H1 (cell line): Measurements from ENCODE around the gene FAM76B. TPM values are rescaled to one million over a fixed set of nuclear protein-coding genes. Genes with fewer than 3 reads are reported as not detected.

Experiments used
- CTCF ChIA-PET: fragments of 300-600 bp; sonication (Branson Sonifier 250); formaldehyde crosslinking; loops from one replicate; lab custom pipeline; 2021; ENCODE audit not compliant: partially characterized antibody; lab: Charles Lee
- POLR2A ChIA-PET: fragments of 300-600 bp; sonication (Branson Sonifier 250); formaldehyde crosslinking; loops from one replicate; lab custom pipeline; 2021; ENCODE audit warnings: inconsistent platforms; ENCODE audit not compliant: partially characterized antibody; lab: Charles Lee
- DNase-seq, 2 experiments: peaks; one replicate each; pipeline versions ENCODE4 v3.0.0 to v3.0.0-alpha.2; 2010 to 2022; ENCODE audit warnings: low spot score in 2 of 2, low read depth in 1 of 2, mixed read lengths in 1 of 2
- FAIRE-seq: peaks from 2 replicates; lab custom pipeline; 2011; peaks lifted over from hg19 to GRCh38; lab: Jason Lieb, UNC
- H2AFZ ChIP-seq: 2 replicates; pipeline ENCODE4 v1.8.1; 2012; ENCODE audit warnings: low read length, inconsistent platforms
- H2AK5ac ChIP-seq: 2 replicates; pipeline ENCODE4 v1.6.1; 2013; ENCODE audit warnings: low read depth, low read length
- H2BK120ac ChIP-seq: replicated peaks from 2 replicates; pipeline ENCODE3; 2013; ENCODE audit warnings: low read depth, low read length, inconsistent platforms
- H2BK12ac ChIP-seq: 2 replicates; pipeline ENCODE4 v1.6.1; 2013; ENCODE audit warnings: low read depth, low read length
- H2BK15ac ChIP-seq: 2 replicates; pipeline ENCODE4 v1.6.1; 2013; ENCODE audit warnings: low read length
- H2BK20ac ChIP-seq: 2 replicates; pipeline ENCODE4 v1.6.1; 2013; ENCODE audit warnings: low read length
- H2BK5ac ChIP-seq: 2 replicates; pipeline ENCODE4 v1.6.1; 2013; ENCODE audit warnings: low read depth, low read length
- H3K14ac ChIP-seq: 2 replicates; pipeline ENCODE4 v1.6.1; 2013; ENCODE audit warnings: inconsistent platforms; ENCODE audit not compliant: insufficient read length
- H3K18ac ChIP-seq: 2 replicates; pipeline ENCODE4 v1.6.1; 2013; ENCODE audit warnings: low read length; ENCODE audit errors: extremely low read depth
- H3K23ac ChIP-seq: 2 replicates; pipeline ENCODE4 v1.6.1; 2013; ENCODE audit warnings: inconsistent platforms; ENCODE audit not compliant: insufficient read length
- H3K23me2 ChIP-seq: 2 replicates; pipeline ENCODE4 v1.6.1; 2013; ENCODE audit warnings: low read depth, low read length
- H3K27ac ChIP-seq: 2 replicates; pipeline ENCODE4 v1.6.1; 2011; ENCODE audit warnings: low read depth, low read length, inconsistent platforms
- H3K27me3 ChIP-seq, 4 experiments: replicated peaks in 1 of 4; 1 replicate in 1 of 4; 2 replicates in 3 of 4; pipeline versions ENCODE4 v1.6.1 to v1.8.1; 2011 to 2013; ENCODE audit warnings: low read length in 3 of 4, mild to moderate bottlenecking in 3 of 4, inconsistent platforms in 2 of 4, mixed read lengths in 2 of 4, moderate library complexity in 1 of 4; ENCODE audit not compliant: control insufficient read depth in 3 of 4, insufficient read depth in 3 of 4; ENCODE audit errors: extremely low read depth in 1 of 4
- H3K36me3 ChIP-seq, 4 experiments: 2 replicates each; pipeline versions ENCODE4 v1.6.1 to v1.8.1; 2011 to 2013; ENCODE audit warnings: mild to moderate bottlenecking in 4 of 4, low read length in 3 of 4, moderate library complexity in 2 of 4, control low read depth in 1 of 4, inconsistent platforms in 1 of 4; ENCODE audit not compliant: insufficient read depth in 4 of 4, control insufficient read depth in 2 of 4
- H3K4ac ChIP-seq: replicated peaks from 2 replicates; pipeline ENCODE3; 2013; ENCODE audit warnings: low read length, low read depth, mixed read lengths, inconsistent platforms; ENCODE audit not compliant: insufficient read length
- H3K4me1 ChIP-seq, 4 experiments: replicated peaks in 1 of 4; 1 replicate in 1 of 4; 2 replicates in 3 of 4; pipeline versions ENCODE4 v1.6.1 to v1.8.1; 2011 to 2013; ENCODE audit warnings: low read length in 3 of 4, inconsistent platforms in 2 of 4, mixed read lengths in 1 of 4; ENCODE audit not compliant: insufficient read depth in 4 of 4, control insufficient read depth in 3 of 4
- H3K4me2 ChIP-seq, 2 experiments: 2 replicates each; pipeline versions ENCODE4 v1.6.1 to v1.8.1; 2011 to 2013; ENCODE audit warnings: low read depth in 2 of 2, low read length in 2 of 2, control low read depth in 1 of 2, inconsistent platforms in 1 of 2, mild to moderate bottlenecking in 1 of 2; ENCODE audit not compliant: insufficient read depth in 1 of 2
- H3K4me3 ChIP-seq, 4 experiments: fragments of 200-600, 300-600 bp in 1 of 4; sonication (generic), shearing (Covaris generic), sonication (Bioruptor Twin) in 1 of 4; 2 replicates each; pipeline versions ENCODE4 v1.5.1 to v1.8.1; 2011 to 2016; ENCODE audit warnings: low read length in 4 of 4, low read depth in 3 of 4, control low read depth in 2 of 4, inconsistent platforms in 2 of 4, mild to moderate bottlenecking in 2 of 4, mixed read lengths in 1 of 4, moderate library complexity in 1 of 4; ENCODE audit not compliant: insufficient read depth in 2 of 4; ENCODE audit errors: extremely low read depth in 1 of 4
- H3K56ac ChIP-seq: replicated peaks from 2 replicates; pipeline ENCODE3; 2013; ENCODE audit warnings: low read depth, mild to moderate bottlenecking, mixed read lengths, low read length, inconsistent platforms; ENCODE audit not compliant: insufficient read length
- H3K79me1 ChIP-seq: 2 replicates; pipeline ENCODE4 v1.6.1; 2013; ENCODE audit warnings: low read depth, low read length, control low read depth
- H3K79me2 ChIP-seq, 2 experiments: 2 replicates each; pipeline versions ENCODE4 v1.6.1 to v1.8.1; 2012 to 2013; ENCODE audit warnings: low read length in 2 of 2, mild to moderate bottlenecking in 2 of 2, inconsistent platforms in 1 of 2; ENCODE audit not compliant: insufficient read depth in 2 of 2, control insufficient read depth in 1 of 2
- H3K9ac ChIP-seq, 4 experiments: replicated peaks in 1 of 4; 1 replicate in 1 of 4; 2 replicates in 3 of 4; pipeline versions ENCODE4 v1.6.1 to v1.8.1; 2011 to 2013; ENCODE audit warnings: low read depth in 3 of 4, low read length in 3 of 4, control low read depth in 2 of 4, mild to moderate bottlenecking in 2 of 4, moderate library complexity in 2 of 4, inconsistent platforms in 1 of 4; ENCODE audit errors: extremely low read depth in 1 of 4
- H3K9me3 ChIP-seq, 2 experiments: 2 replicates each; pipeline versions ENCODE4 v1.6.1 to v1.8.1; 2012 to 2013; ENCODE audit warnings: mild to moderate bottlenecking in 2 of 2, moderate library complexity in 2 of 2, control low read depth in 1 of 2, inconsistent platforms in 1 of 2, low read depth in 1 of 2, low read length in 1 of 2, mixed read lengths in 1 of 2; ENCODE audit not compliant: insufficient read depth in 2 of 2
- H4K20me1 ChIP-seq, 2 experiments: replicated peaks in 1 of 2; 2 replicates each; pipeline versions ENCODE3 to v1.8.1; 2011 to 2013; ENCODE audit warnings: inconsistent platforms in 2 of 2, low read length in 2 of 2, mild to moderate bottlenecking in 1 of 2; ENCODE audit not compliant: insufficient read depth in 2 of 2, control insufficient read depth in 1 of 2
- H4K5ac ChIP-seq: 2 replicates; pipeline ENCODE4 v1.6.1; 2013; ENCODE audit warnings: low read length, low read depth, mixed read lengths, inconsistent platforms; ENCODE audit not compliant: insufficient read length
- H4K8ac ChIP-seq: 2 replicates; pipeline ENCODE4 v1.8.0; 2013; ENCODE audit warnings: mild to moderate bottlenecking, moderate library complexity, low read length, inconsistent platforms; ENCODE audit not compliant: insufficient read depth; ENCODE audit errors: extremely low read depth
- H4K91ac ChIP-seq: replicated peaks from 2 replicates; pipeline ENCODE3; 2013; ENCODE audit warnings: low read length, mixed read lengths, inconsistent platforms; ENCODE audit not compliant: insufficient read length
- ATF2 ChIP-seq: IDR thresholded peaks from 2 replicates; pipeline ENCODE4 v1.6.1; 2012; ENCODE audit warnings: low read length, inconsistent platforms
- ATF3 ChIP-seq: IDR thresholded peaks from 2 replicates; pipeline ENCODE4 v1.6.1; 2011; ENCODE audit warnings: low read depth, mild to moderate bottlenecking, low read length; ENCODE audit not compliant: insufficient read depth
- EGR1 ChIP-seq: IDR thresholded peaks from 2 replicates; pipeline ENCODE4 v1.6.1; 2011; ENCODE audit warnings: low read depth, low read length, borderline replicate concordance
- EZH2 ChIP-seq: fragments of 200-600 bp; sonication (generic); IDR thresholded peaks from 2 replicates; pipeline ENCODE4 v1.7.1; 2012; ENCODE audit warnings: low read depth, mild to moderate bottlenecking, moderate library complexity, low read length, inconsistent platforms; ENCODE audit not compliant: severe bottlenecking
- HDAC6 ChIP-seq: IDR thresholded peaks from one replicate; pipeline ENCODE4 v1.7.1; 2012; ENCODE audit warnings: low read depth, mild to moderate bottlenecking, inconsistent platforms, low read length, moderate library complexity
- JUND ChIP-seq: IDR thresholded peaks from 2 replicates; pipeline ENCODE4 v1.6.1; 2011; ENCODE audit warnings: mild to moderate bottlenecking, improper control_type of control experiment, low read length
- MAFK ChIP-seq: IDR thresholded peaks from 2 replicates; pipeline ENCODE4 v1.6.1; 2012; ENCODE audit warnings: low read depth, mild to moderate bottlenecking, improper control_type of control experiment, low read length
- PHF8 ChIP-seq: fragments of 200-600 bp; sonication (generic); conservative IDR thresholded peaks from 2 replicates; pipeline ENCODE4 v1.7.1; 2012; ENCODE audit warnings: low read depth, mild to moderate bottlenecking, inconsistent platforms, low read length, moderate library complexity
- RBBP5 ChIP-seq: IDR thresholded peaks from 2 replicates; pipeline ENCODE4 v1.7.1; 2012; ENCODE audit warnings: low read depth, mild to moderate bottlenecking, inconsistent platforms, low read length, moderate library complexity, borderline replicate concordance
- SUZ12 ChIP-seq: fragments of 200-600 bp; sonication (generic); IDR thresholded peaks from 2 replicates; pipeline ENCODE4 v1.6.1; 2012; ENCODE audit warnings: mild to moderate bottlenecking, inconsistent platforms, low read length, moderate library complexity, mixed read lengths
- WGBS, 2 experiments: shearing (Covaris generic) in 1 of 2; methylation state at CpG; one replicate each; pipeline versions ENCODE4 v1.1.6 to v1.1.7; 2013 to 2015; ENCODE audit warnings: low lambda C conversion rate in 2 of 2, mixed read lengths in 2 of 2, inconsistent platforms in 1 of 2, low coverage in 1 of 2, missing lambda C conversion rate in 1 of 2; ENCODE audit not compliant: insufficient replicate concordance in 2 of 2, insufficient coverage in 1 of 2, insufficient read length in 1 of 2; ENCODE audit errors: extremely low coverage in 1 of 2, missing lambda C conversion rate in 1 of 2; 5-methylcytosine and 5-hydroxymethylcytosine counted together
- polyA plus RNA-seq, 7 experiments: library from polyadenylated mRNA; depleted of rRNA in 3 of 7; stranded (reverse) in 5 of 7; unstranded in 2 of 7; fragments of >200 nt in 5 of 7; fragments of 200-250 nt in 2 of 7; gene quantifications; 1 replicate in 5 of 7; 2 replicates in 1 of 7; 4 replicates in 1 of 7; pipeline versions ENCODE4 v1.2.1 to v1.2.3, GENCODE V29; 2011 to 2013; ENCODE audit warnings: missing spikeins in 2 of 7, mixed read lengths in 2 of 7
- total RNA-seq: library from RNA; stranded (reverse); fragmentation: NEBNext Ultra II Directional; extraction: Animal tissue kit (Norgen Biotek cat#: 25700); gene quantifications from 2 replicates; pipeline ENCODE4 v1.2.1, GENCODE V29; 2021

FAM76B gene
- total and polyA plus RNA-seq, 2 of the 8 experiments (the other 6 are each of a cell fraction or from before 2014, with no cell fraction given) = 11.0 to 22.3 TPM

GRCh38 chr11:95767498-95767897 is 22.1 kb downstream of the FAM76B start:
- Histone ChIP-seq H2AK5ac (no peak overlapping the region), H3K4me3 (no peak overlapping the region), H3K4me2 (no peak overlapping the region), H2BK12ac (no peak overlapping the region), H3K79me2 (no peaks in the 10 kb centered on the region), H2BK5ac (no peak overlapping the region), H2BK120ac (no peak overlapping the region), H3K4ac (no peak overlapping the region), H3K9ac (no peak overlapping the region), H3K4me1 (no peaks in the 10 kb centered on the region), H4K8ac (no peak overlapping the region), H3K14ac (no peak overlapping the region), H2AFZ (no peak overlapping the region), H4K91ac (no peak overlapping the region), H3K23ac (no peak overlapping the region), H4K5ac (no peak overlapping the region), H3K56ac (no peak overlapping the region), H2BK15ac (no peak overlapping the region), H2BK20ac (no peak overlapping the region), H3K36me3 (peaks cover 0 to 17% (median under 1%) of the 10 kb centered on the region in 4 experiments; a peak in 2 of 8 replicates), H3K27ac (no peak overlapping the region), H3K23me2 (no peaks in the 10 kb centered on the region), H3K27me3 (no peaks in the 10 kb centered on the region), H4K20me1 (no peaks in the 10 kb centered on the region), H3K18ac (no peak overlapping the region), H3K9me3 (no peaks in the 10 kb centered on the region), H3K79me1 (no peaks in the 10 kb centered on the region)
- ChIA-PET POLR2A (interaction anchor here (1.1 kb wide), 1 partner anchor 23 kb away, joined by 4 read pairs; the partner anchor contains the start of genes CEP57 and FAM76B), CTCF (interaction anchor here (0.7 to 10.4 kb wide), 7 partner anchors 12 to 700 kb away, joined by 3 to 266 read pairs (median 6); partner anchors contain the start of genes FAM76B and SRSF8)
- FAIRE-seq (no peak), DNase-seq (no peak)
- WGBS, 2 experiments = 75% methylated on average over 1 of the region's 1 CpG; no CpG with 5 or more reads in 1 of the 2 experiments
- no peak for TF ChIP-seq PHF8
- TF ChIP-seq RBBP5 = no peak
- TF ChIP-seq JUND = no peak
- no peak for TF ChIP-seq MAFK
- no peak for TF ChIP-seq ATF2
- no peak for TF ChIP-seq EGR1
- TF ChIP-seq SUZ12 = no peak
- no peak for TF ChIP-seq EZH2
- no peak for TF ChIP-seq HDAC6
- no peak for TF ChIP-seq ATF3
